HepG2 (cell line): Measurements from ENCODE around the gene RNF11. TPM values are rescaled to one million over a fixed set of nuclear protein-coding genes. Genes with fewer than 3 reads are reported as not detected.

Experiments
- ATAC-seq: fragments of 200-7000 bp; cut with Tn5 transposase; 3 replicates; pipeline ENCODE4 v1.9.1; 2020; ENCODE audit warnings: mild to moderate bottlenecking, moderate library complexity
- BruUV-seq: library from RNA; stranded (reverse); fragments of 400-500 nt; replicated peaks from 2 replicates; lab custom pipeline; 2021; lab: Mats Ljungman, UMichigan
- CTCF ChIA-PET: fragments of 300-600 bp; formaldehyde crosslinking; extraction: SDS; loops from one replicate; lab custom pipeline; 2021; ENCODE audit warnings: low total read pairs, inconsistent platforms, low intra/inter-chr PET ratio; lab: Yijun Ruan, JAX
- POLR2A ChIA-PET: fragments of 350-600 bp; sonication (Branson Sonifier 250); formaldehyde crosslinking; loops from one replicate; lab custom pipeline; 2020; ENCODE audit warnings: antibody characterized with exemption, inconsistent platforms; lab: Yijun Ruan, JAX
- DNase-seq: peaks from one replicate; pipeline ENCODE4 v3.0.0-alpha.2; 2015; ENCODE audit warnings: low spot score
- FAIRE-seq: peaks from 3 replicates; lab custom pipeline; 2011; peaks lifted over from hg19 to GRCh38; lab: Jason Lieb, UNC
- H2AFZ ChIP-seq: one replicate; pipeline ENCODE4 v1.6.1; 2011; ENCODE audit warnings: low read length, inconsistent platforms
- H3K27ac ChIP-seq: fragments of 300-600 bp; 3 replicates; pipeline ENCODE4 v1.8.0; 2011; ENCODE audit warnings: mixed run types, mild to moderate bottlenecking, mixed read lengths, low read length, inconsistent platforms; ENCODE audit not compliant: insufficient read depth; ENCODE audit errors: extremely low read length
- H3K27me3 ChIP-seq, 2 experiments: fragments of 200-600 bp in 1 of 2; 2 replicates in 1 of 2; 3 replicates in 1 of 2; pipeline versions ENCODE4 v1.6.0 to v1.8.0; 2011; ENCODE audit warnings: low read length in 2 of 2, mild to moderate bottlenecking in 2 of 2, moderate library complexity in 2 of 2, inconsistent platforms in 1 of 2; ENCODE audit not compliant: insufficient read depth in 2 of 2, control insufficient read depth in 1 of 2
- H3K36me3 ChIP-seq, 2 experiments: fragments of 200-600 bp in 1 of 2; replicated peaks in 1 of 2; 2 replicates in 1 of 2; 3 replicates in 1 of 2; pipeline versions ENCODE4 v1.5.1 to v1.8.0; 2011; ENCODE audit warnings: low read length in 2 of 2, inconsistent platforms in 1 of 2; ENCODE audit not compliant: insufficient read depth in 2 of 2, control insufficient read depth in 1 of 2
- H3K4me1 ChIP-seq: 2 replicates; pipeline ENCODE4 v1.5.1; 2012; ENCODE audit warnings: low read length, inconsistent platforms; ENCODE audit not compliant: insufficient read depth
- H3K4me2 ChIP-seq: 2 replicates; pipeline ENCODE4 v1.6.0; 2011; ENCODE audit warnings: low read depth, low read length, inconsistent platforms
- H3K4me3 ChIP-seq, 3 experiments: fragments of 200-600 bp in 1 of 3; sonication (generic), shearing (Covaris generic) in 1 of 3; replicated peaks in 1 of 3; 2 replicates each; pipeline ENCODE4 v1.5.1; 2011 to 2016; ENCODE audit warnings: low read length in 3 of 3, inconsistent platforms in 2 of 3, low read depth in 2 of 3, mild to moderate bottlenecking in 2 of 3, control low read depth in 1 of 3, mixed read lengths in 1 of 3; ENCODE audit not compliant: insufficient read depth in 1 of 3
- H3K79me2 ChIP-seq: one replicate; pipeline ENCODE4 v1.6.1; 2011; ENCODE audit warnings: low read length, inconsistent platforms; ENCODE audit not compliant: insufficient read depth
- H3K9ac ChIP-seq: 2 replicates; pipeline ENCODE4 v1.6.0; 2011; ENCODE audit warnings: mild to moderate bottlenecking, low read depth, low read length, inconsistent platforms; ENCODE audit not compliant: insufficient read depth
- H3K9me3 ChIP-seq: 2 replicates; pipeline ENCODE4 v1.5.1; 2012; ENCODE audit warnings: mild to moderate bottlenecking, low read length
- H4K20me1 ChIP-seq: 2 replicates; pipeline ENCODE4 v1.6.0; 2011; ENCODE audit warnings: inconsistent platforms, mild to moderate bottlenecking, low read length, moderate library complexity; ENCODE audit not compliant: insufficient read depth
- SIX1 ChIP-seq: sonication (generic); formaldehyde crosslinking; IDR thresholded peaks from 2 replicates; pipeline ENCODE4 v1.4.0; 2020; ENCODE audit warnings: missing genetic modification reagents, borderline replicate concordance
- ZFYVE20 ChIP-seq: sonication (generic); formaldehyde crosslinking; IDR thresholded peaks from 2 replicates; pipeline ENCODE4 v1.8.0; 2023; ENCODE audit warnings: low read depth, mild to moderate bottlenecking, moderate library complexity, missing genetic modification reagents, borderline replicate concordance
- ZNF569 ChIP-seq: sonication (generic); formaldehyde crosslinking; IDR thresholded peaks from 2 replicates; pipeline ENCODE4 v1.5.0; 2020; ENCODE audit warnings: mild to moderate bottlenecking, missing genetic modification reagents, moderate library complexity, borderline replicate concordance
- ZNF615 ChIP-seq: sonication (generic); formaldehyde crosslinking; IDR thresholded peaks from 2 replicates; pipeline ENCODE4 v1.5.0; 2020; ENCODE audit warnings: mild to moderate bottlenecking, missing genetic modification reagents, borderline replicate concordance
- ZNF629 ChIP-seq: sonication (generic); formaldehyde crosslinking; conservative IDR thresholded peaks from 2 replicates; pipeline ENCODE4 v1.5.0; 2020; ENCODE audit warnings: missing genetic modification reagents
- ZNF768 ChIP-seq: sonication (generic); formaldehyde crosslinking; IDR thresholded peaks from 2 replicates; pipeline ENCODE4 v1.4.0; 2020; ENCODE audit warnings: missing genetic modification reagents
- WGBS: methylation state at CpG from one replicate; pipeline ENCODE4 v1.1.6; 2017; ENCODE audit warnings: low lambda C conversion rate; 5-methylcytosine and 5-hydroxymethylcytosine counted together
- in situ Hi-C: cut with HindIII; loops from 2 replicates; pipeline ENCODE4 v1.10.0; 2017; ENCODE audit warnings: low pct_unique_long_range_greater_than_20kb; ENCODE audit not compliant: extremely low pct_ligation_motif_present
- intact Hi-C: fragments of 100-400 bp; cut with micrococcal nuclease; formaldehyde crosslinking; loops from one replicate; pipeline ENCODE4 v1.10.0; 2022; ENCODE audit not compliant: unreplicated experiment
- polyA plus RNA-seq, 8 experiments: library from polyadenylated mRNA; depleted of rRNA in 3 of 8; stranded (reverse) in 7 of 8; unstranded in 1 of 8; fragments of >200 nt; fragmentation: Illumina TruSeq in 4 of 8; extraction: Trizol in 4 of 8; gene quantifications; 2 replicates each; pipeline versions ENCODE4 v1.2.1 to v1.2.3, GENCODE V29; 2011 to 2016; ENCODE audit warnings: low read depth in 4 of 8, missing spikeins in 1 of 8, mixed read lengths in 1 of 8; ENCODE audit not compliant: insufficient read depth in 1 of 8
- total RNA-seq, 5 experiments: library from RNA; depleted of rRNA; stranded (reverse); fragments of >200 nt; fragmentation: Illumina TruSeq; extraction: Trizol; gene quantifications; 2 replicates each; pipeline ENCODE4 v1.2.3, GENCODE V29; 2016; ENCODE audit warnings: low read depth in 1 of 5
- TF ChIP-seq, protein P1 (sequence below): sonication (generic); formaldehyde crosslinking; IDR thresholded peaks from 2 replicates; pipeline ENCODE4 v1.4.0; 2020; ENCODE audit warnings: mild to moderate bottlenecking, missing genetic modification reagents, borderline replicate concordance

The RNF11 gene
- total and polyA plus RNA-seq, 2 of the 13 experiments (the other 11 are each of a cell fraction or from before 2014, with no cell fraction given): 41.2 to 48.8 TPM

DNA sequence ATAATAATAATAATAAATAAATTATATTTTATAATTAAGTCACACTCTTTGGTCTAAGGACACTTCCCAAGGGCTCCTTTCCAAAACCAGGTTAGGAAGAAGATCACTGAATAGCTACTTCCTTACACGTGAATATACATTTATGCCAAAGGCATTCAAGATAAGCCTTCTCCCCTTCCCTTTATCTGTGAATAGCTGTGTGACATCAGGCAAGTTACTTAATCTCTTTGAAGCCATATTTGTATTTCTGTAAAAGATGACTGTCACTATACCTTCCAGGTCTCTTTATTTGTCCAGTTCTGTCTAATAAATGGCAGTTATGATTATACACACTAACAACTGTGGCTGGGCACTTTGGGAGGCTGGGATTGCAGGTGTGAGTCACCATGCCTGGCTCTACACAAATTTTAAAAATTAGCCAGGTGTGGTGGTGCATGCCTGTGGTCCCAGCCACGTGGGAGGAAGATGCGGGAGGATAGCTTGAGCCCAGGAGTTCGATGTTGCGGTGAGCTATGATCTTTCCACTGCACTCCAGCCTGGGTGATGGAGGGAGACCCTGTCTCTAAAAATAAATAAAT lies 5.5 kb upstream of the RNF11 start:
- Histone ChIP-seq H3K36me3 (no peaks in the 10 kb centered on the region), H2AFZ (no peak overlapping the region), H3K9ac (no peak overlapping the region), H3K4me1 (peaks cover 16% of the 10 kb centered on the region), H3K79me2 (no peaks in the 10 kb centered on the region), H3K27ac (no peak overlapping the region), H3K9me3 (no peaks in the 10 kb centered on the region), H3K4me2 (no peak overlapping the region), H3K27me3 (peaks cover 0 to 1% of the 10 kb centered on the region in 2 experiments; a peak in 1 of 5 replicates), H4K20me1 (no peaks in the 10 kb centered on the region), H3K4me3 (no peak overlapping the region)
- FAIRE-seq (no peak), ATAC-seq (no peak), DNase-seq (no peak)
- POLR2A ChIA-PET: no interaction called here
- TF ChIP-seq SIX1 (no peak), ZNF615 (CRISPR knock-in tag) (no peak), ZNF629 (CRISPR knock-in tag) (no peak), ZFYVE20 (CRISPR knock-in tag) (no peak), ZNF569 (CRISPR knock-in tag) (no peak), ZNF768 (CRISPR knock-in tag) (no peak)
- TF ChIP-seq, protein P1, sequence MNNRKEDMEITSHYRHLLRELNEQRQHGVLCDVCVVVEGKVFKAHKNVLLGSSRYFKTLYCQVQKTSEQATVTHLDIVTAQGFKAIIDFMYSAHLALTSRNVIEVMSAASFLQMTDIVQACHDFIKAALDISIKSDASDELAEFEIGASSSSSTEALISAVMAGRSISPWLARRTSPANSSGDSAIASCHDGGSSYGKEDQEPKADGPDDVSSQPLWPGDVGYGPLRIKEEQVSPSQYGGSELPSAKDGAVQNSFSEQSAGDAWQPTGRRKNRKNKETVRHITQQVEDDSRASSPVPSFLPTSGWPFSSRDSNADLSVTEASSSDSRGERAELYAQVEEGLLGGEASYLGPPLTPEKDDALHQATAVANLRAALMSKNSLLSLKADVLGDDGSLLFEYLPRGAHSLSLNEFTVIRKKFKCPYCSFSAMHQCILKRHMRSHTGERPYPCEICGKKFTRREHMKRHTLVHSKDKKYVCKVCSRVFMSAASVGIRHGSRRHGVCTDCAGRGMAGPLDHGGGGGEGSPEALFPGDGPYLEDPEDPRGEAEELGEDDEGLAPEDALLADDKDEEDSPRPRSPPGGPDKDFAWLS (CRISPR knock-in tag): no peak
- in situ Hi-C loops (no loop called here), intact Hi-C loops (no loop called here)
- CTCF ChIA-PET: no interaction called here
- no TSS peak for BruUV-seq
- WGBS: 32% methylated on average over 5 of the region's 5 CpGs
